GM23338 (cell line): ENCODE results near the gene FARP1.

Experiments
- CREB1 ChIP-seq: fragments of 250-450 bp; sonication (Bioruptor Pico); IDR thresholded peaks from 2 replicates; pipeline ENCODE4 v1.5.0; 2020; ENCODE audit warnings: low read depth, mild to moderate bottlenecking, moderate library complexity
- CTCF ChIP-seq, 2 experiments: fragments of 200-600 bp in 1 of 2; sonication (generic) in 1 of 2; conservative IDR thresholded peaks; 2 replicates each; pipeline versions ENCODE4 v1.5.1 to v1.6.1; 2016 to 2017; ENCODE audit warnings: antibody characterized with exemption in 2 of 2, low read depth in 2 of 2, mild to moderate bottlenecking in 2 of 2, moderate library complexity in 1 of 2
- EZH2 ChIP-seq: fragments of 200-600 bp; sonication (generic); IDR thresholded peaks from one replicate; pipeline ENCODE4 v1.8.0; 2017; ENCODE audit warnings: antibody characterized with exemption, mild to moderate bottlenecking, low read depth; ENCODE audit not compliant: unreplicated experiment
- EZH2phosphoT487 ChIP-seq: fragments of 200-600 bp; sonication (generic); IDR thresholded peaks from one replicate; pipeline ENCODE4 v1.8.1; 2018; ENCODE audit warnings: antibody characterized with exemption; ENCODE audit not compliant: unreplicated experiment
- JUNB ChIP-seq: IDR thresholded peaks from one replicate; pipeline ENCODE4 v1.6.1; 2016; ENCODE audit warnings: antibody characterized with exemption; ENCODE audit not compliant: unreplicated experiment
- NANOG ChIP-seq: IDR thresholded peaks from 2 replicates; pipeline ENCODE4 v1.6.1; 2016; ENCODE audit warnings: antibody characterized with exemption, borderline replicate concordance
- POLR2AphosphoS5 ChIP-seq: IDR thresholded peaks from 2 replicates; pipeline ENCODE4 v1.6.1; 2016; ENCODE audit warnings: antibody characterized with exemption, low read depth
- REST ChIP-seq: IDR thresholded peaks from one replicate; pipeline ENCODE4 v1.6.1; 2018; ENCODE audit warnings: antibody characterized with exemption; ENCODE audit not compliant: unreplicated experiment
- ZNF114 ChIP-seq: fragments of 250-450 bp; sonication (Bioruptor Pico); IDR thresholded peaks from 2 replicates; pipeline ENCODE4 v1.5.0; 2020; ENCODE audit warnings: mild to moderate bottlenecking, moderate library complexity
- TF ChIP-seq, protein P1 (sequence below): IDR thresholded peaks from 2 replicates; pipeline ENCODE4 v1.6.1; 2016; ENCODE audit warnings: antibody characterized with exemption

- TF ChIP-seq EZH2: no peak
- no peak for TF ChIP-seq EZH2phosphoT487
- TF ChIP-seq CTCF (conservative IDR thresholded peaks at IDR 0.05; ENCODE audit: low read depth in 2 of 2): no peak
- no peak for TF ChIP-seq CREB1 (CRISPR knock-in tag)
- no peak for TF ChIP-seq REST
- no peak for TF ChIP-seq JUNB
- no peak for TF ChIP-seq POLR2AphosphoS5
- TF ChIP-seq, protein P1, sequence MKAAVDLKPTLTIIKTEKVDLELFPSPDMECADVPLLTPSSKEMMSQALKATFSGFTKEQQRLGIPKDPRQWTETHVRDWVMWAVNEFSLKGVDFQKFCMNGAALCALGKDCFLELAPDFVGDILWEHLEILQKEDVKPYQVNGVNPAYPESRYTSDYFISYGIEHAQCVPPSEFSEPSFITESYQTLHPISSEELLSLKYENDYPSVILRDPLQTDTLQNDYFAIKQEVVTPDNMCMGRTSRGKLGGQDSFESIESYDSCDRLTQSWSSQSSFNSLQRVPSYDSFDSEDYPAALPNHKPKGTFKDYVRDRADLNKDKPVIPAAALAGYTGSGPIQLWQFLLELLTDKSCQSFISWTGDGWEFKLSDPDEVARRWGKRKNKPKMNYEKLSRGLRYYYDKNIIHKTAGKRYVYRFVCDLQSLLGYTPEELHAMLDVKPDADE: no peak
- no peak for TF ChIP-seq NANOG
- TF ChIP-seq ZNF114 (CRISPR knock-in tag): no peak
These were observed 332.6 kb downstream of the FARP1 start for GRCh38 chr13:98475522-98475921.
